ENCODE results near the gene ELMO1.

The ELMO1 gene

GRCh38 chr7:37119296-37119860 lies 329.3 kb downstream of the ELMO1 start:
- no peak for DNase-seq (ENCODE audit: low spot score)

DNA sequence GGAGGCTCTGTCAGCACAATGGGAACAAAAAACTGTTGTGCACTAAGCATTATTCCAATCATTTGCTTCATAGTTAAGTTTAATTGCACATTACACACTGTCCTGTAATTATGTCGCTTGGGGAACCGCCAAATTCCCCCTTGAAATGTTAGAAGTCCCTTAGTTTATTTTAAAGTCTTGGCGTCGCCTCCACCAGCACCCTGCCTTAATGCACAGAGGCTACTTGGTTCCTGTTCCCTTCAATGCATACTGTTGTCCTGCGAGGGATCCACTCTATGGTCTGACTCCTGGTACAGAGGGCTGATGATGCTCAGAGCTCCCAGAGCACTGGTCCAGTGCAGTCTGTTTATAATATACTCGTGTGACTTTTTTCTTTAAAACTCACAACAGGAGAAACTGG lies 330.7 kb downstream of the ELMO1 start:
- DNase-seq (ENCODE audit: low spot score), result no peak

GRCh38 chr7:37117292-37117691 lies 331.4 kb downstream of the ELMO1 start:
- DNase-seq (ENCODE audit: low spot score), result no peak

GRCh38 chr7:37116093-37116701 lies 332.5 kb downstream of the ELMO1 start:
- no peak for DNase-seq (ENCODE audit: low spot score)

DNA sequence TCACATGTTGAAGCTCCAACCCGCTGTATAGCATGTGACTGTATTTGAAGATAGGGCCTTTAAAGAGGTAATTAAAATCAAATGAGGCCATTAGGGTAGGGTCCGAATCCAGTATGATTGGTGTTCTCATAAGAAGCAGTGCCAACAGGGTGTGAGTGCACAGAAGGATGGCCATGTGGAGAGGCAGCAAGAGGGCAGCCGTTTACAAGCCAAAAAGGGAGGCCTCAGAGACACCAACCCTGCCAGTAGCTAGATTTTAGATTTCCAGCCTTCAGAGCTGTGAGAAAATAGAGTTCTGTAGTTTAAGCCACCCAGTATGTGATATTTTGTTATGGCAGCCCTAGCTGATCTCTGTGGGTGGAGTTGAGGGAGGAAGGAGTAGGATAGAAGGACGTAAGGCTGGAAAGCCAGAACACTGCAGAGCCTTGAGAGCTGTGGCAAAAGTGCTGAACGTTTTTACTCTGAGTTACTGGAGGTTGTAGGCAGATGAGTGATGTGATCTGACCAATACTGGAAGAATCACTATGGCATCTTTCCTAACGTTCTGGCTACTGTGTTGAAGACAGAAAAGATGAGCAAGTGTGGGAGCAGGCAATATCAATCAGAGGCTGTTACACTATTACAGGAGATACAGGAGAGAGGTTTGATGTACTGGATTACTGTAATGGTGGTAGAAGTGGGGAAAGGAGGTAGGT lies 334.9 kb downstream of the ELMO1 start:
- no peak for DNase-seq (ENCODE audit: low spot score)

DNA sequence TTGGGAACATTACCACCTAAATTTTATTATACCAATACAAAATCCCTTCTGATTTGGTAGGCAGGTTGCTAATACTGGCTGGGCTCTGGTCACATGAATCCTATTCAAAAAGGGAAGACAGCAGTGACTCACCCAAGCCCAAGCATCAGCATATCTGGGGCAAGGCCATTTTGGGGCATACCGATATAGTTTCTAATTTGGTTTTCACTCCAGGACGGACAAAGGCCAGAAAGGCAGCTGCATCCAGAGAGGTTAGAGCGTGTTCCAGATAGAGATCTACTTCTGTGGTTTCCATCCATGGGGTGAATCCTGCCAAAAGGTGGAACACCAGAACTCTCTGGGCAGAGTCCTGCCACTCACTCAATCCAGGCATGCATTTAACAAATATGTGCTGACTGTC lies 335.8 kb downstream of the ELMO1 start:
- DNase-seq (ENCODE audit: low spot score), result no peak

DNA sequence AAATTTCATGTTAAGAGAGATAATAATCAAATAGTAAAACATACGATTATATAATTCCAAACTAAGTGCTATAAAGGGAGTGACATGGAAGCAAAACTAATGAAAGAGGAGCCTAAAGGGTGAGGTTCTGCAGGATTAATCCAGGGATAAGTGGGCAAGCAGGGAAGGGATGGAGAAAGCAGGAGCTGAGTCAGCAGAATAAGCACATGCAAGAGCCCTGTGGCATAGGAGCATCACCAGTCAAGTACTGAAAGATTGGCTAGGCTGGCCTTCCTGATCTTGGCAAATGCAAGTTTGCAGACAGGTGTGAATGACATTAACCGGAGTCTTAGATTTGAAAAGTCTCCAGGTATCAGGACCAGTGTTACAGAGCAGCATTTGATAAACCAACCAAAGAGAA lies 336.4 kb downstream of the ELMO1 start:
- DNase-seq (ENCODE audit: low spot score), result no peak

GRCh38 chr7:37111459-37111858 lies 337.2 kb downstream of the ELMO1 start:
- DNase-seq (ENCODE audit: low spot score), result no peak

DNA sequence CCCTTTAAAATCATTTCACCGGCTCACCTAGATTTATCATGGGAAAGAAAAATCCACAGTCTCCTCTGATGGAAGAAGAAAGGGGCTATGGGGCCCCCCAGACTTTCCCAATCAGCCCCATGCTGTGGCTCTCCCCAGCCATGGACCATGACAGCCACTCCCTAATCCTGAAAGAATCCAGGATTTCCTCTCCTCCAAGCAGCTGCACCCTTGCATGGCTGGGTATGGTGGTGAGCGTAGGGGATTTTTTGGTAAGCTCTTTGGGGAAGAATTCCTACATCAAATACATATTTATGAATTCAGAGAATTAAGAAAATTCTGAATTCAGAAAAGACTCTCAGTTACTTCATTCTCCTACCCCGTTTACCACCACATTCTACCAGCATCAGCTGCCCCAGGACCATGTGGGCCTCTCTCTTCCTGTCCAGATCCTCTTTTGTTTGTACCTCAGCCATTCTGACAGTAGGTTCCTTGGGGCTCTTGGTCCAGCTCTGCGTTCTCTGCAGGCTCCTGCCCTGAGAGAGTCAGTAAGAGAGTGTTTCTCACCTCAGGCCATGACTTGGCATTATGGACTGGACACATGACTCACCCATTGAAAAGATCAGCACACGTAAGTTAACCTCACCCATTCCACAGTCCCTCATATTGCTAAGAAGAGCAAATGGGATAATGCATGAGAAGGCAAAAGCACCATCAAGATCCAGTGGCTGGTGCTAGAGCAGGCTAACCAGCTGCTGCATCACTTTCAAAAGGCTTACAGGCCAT lies 337.8 kb downstream of the ELMO1 start:
- DNase-seq (ENCODE audit: low spot score), result no peak

DNA sequence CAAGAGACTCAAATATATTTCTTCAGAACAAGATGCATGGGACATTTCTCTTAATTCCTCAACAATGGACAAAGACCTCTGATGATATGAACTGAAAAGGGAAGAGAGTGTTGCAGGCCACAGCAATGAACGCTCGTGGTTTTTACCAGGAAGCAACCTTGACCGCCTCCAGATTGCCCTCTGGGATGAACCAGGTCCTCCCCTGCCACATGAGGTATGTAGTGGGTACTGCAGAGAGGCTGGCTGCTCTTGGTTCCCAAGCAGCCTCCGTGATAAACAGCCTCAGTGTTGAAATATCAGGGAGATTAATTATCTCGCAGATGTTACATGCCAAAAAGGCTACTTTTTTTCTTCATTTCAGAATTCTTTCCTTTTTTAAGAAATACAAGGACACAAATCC lies 338.8 kb downstream of the ELMO1 start:
- no peak for DNase-seq (ENCODE audit: low spot score)

- DNase-seq (ENCODE audit: low spot score), result no peak
These were observed 339.5 kb downstream of the ELMO1 start for GRCh38 chr7:37109016-37109683.

- DNase-seq (ENCODE audit: low spot score), result no peak
These were observed 340.0 kb downstream of the ELMO1 start for GRCh38 chr7:37108615-37109014.

GRCh38 chr7:37107047-37107750 lies 341.5 kb downstream of the ELMO1 start:
- DNase-seq (ENCODE audit: low spot score), result no peak

GRCh38 chr7:37105762-37106161 lies 342.9 kb downstream of the ELMO1 start:
- DNase-seq (ENCODE audit: low spot score), result no peak

- DNase-seq (ENCODE audit: low spot score), result no peak
These were observed 343.7 kb downstream of the ELMO1 start for GRCh38 chr7:37104822-37105518.

- DNase-seq (ENCODE audit: low spot score), result no peak
These were observed 346.0 kb downstream of the ELMO1 start for GRCh38 chr7:37102518-37103137.

DNA sequence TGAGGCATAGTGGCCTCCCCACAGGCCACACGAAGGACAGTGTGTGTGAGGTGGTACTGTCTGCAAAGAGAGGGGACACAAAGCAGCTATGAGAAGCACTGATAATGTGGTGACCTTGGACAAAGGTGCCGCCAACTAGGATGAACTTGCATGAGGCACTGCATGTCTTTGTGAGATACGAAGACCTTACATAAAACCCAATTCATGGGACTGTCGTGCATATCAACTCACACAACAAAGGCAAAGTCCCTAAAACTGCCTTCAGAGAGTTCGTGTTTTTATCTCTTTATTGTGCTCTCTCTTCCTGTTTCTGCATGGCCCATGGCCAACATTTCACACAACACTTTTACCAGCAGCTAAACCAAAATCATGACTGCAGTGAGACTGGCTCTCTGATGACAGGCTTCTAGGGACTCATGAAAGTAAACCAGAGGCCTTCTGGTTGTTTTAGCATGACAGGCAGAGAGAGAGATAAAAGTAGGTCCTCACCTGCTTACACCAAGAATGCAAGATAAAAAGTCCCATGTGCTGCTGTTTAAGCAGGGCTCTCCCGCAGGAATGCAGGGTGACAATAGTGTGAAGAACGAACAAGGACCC lies 347.8 kb downstream of the ELMO1 start:
- no peak for DNase-seq (ENCODE audit: low spot score)

DNA sequence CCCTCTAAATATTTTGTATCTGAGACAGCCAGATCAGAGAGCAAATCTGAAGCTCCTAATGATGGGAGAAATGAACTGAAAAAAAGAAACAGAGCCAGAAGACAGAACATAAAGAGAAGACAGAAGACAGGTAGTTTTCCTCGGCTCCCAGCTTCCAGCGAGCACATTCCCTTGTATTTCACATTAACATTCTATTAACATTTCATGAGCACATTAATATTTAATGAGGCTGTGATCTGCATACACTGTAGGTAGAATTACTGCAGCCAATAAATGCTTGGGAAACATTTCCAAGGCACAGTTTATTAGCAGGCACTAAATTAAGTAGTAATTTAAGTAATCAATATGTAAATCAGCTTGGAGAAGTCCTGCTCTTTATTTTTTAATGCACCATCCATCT lies 349.9 kb downstream of the ELMO1 start:
- DNase-seq (ENCODE audit: low spot score), result no peak

DNA sequence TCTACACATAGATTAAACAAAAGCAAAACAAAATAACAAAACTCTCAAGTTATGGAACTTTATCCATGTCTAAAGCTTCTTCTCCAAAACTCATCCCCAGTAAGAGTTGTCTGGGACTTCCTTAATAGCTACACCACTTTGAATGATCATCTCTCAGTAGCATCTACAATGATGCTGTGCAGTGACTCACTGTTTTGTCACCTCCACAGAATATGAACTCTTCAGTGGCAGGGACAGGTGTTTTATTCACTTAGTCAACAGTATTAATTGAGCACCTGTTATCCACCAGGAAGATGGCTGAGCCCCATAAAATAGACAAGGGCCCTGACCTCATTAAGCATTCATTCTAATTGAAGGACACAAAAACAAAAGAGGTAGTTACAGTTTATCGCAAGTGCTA lies 350.7 kb downstream of the ELMO1 start:
- no peak for DNase-seq (ENCODE audit: low spot score)

- DNase-seq (ENCODE audit: low spot score), result no peak
These were observed 351.4 kb downstream of the ELMO1 start for GRCh38 chr7:37097276-37097675.

All from AG20443 (cell line).